Epithelial cell of esophagus (primary cell): ENCODE results near the gene PCDHA11.
"Not testable (repeated sequence)": the region's sequence is repeated elsewhere in the genome, so short reads cannot be mapped to it uniquely, and the experiment has no call there.

Experiments
- DNase-seq: peaks from one replicate; pipeline ENCODE4 v3.0.0; 2010; ENCODE audit warnings: low read depth
- H3K4me3 ChIP-seq: 2 replicates; pipeline ENCODE4 v1.5.1; 2011; ENCODE audit warnings: mild to moderate bottlenecking, low read length, control low read depth
- TF ChIP-seq, protein P1 (sequence below): IDR thresholded peaks from 2 replicates; pipeline ENCODE4 v1.5.1; 2011; ENCODE audit warnings: low read depth, mild to moderate bottlenecking, low read length, control low read depth, inconsistent platforms; ENCODE audit not compliant: insufficient read depth; ENCODE audit errors: missing control alignments

Gene PCDHA11

GRCh38 chr5:140868721-140869554 lies at the start of gene PCDHA11:
Gene PCDHA11, plus strand, starts transcription at chr5:140868957. Its CDS starts 147 bp downstream, at chr5:140869104.
- no peak within 1 kb of the TSS for H3K4me3 ChIP-seq
- peak; percentile 15 for DNase-seq
- TF ChIP-seq, protein P1, sequence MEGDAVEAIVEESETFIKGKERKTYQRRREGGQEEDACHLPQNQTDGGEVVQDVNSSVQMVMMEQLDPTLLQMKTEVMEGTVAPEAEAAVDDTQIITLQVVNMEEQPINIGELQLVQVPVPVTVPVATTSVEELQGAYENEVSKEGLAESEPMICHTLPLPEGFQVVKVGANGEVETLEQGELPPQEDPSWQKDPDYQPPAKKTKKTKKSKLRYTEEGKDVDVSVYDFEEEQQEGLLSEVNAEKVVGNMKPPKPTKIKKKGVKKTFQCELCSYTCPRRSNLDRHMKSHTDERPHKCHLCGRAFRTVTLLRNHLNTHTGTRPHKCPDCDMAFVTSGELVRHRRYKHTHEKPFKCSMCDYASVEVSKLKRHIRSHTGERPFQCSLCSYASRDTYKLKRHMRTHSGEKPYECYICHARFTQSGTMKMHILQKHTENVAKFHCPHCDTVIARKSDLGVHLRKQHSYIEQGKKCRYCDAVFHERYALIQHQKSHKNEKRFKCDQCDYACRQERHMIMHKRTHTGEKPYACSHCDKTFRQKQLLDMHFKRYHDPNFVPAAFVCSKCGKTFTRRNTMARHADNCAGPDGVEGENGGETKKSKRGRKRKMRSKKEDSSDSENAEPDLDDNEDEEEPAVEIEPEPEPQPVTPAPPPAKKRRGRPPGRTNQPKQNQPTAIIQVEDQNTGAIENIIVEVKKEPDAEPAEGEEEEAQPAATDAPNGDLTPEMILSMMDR, result peak; percentile 20

DNA sequence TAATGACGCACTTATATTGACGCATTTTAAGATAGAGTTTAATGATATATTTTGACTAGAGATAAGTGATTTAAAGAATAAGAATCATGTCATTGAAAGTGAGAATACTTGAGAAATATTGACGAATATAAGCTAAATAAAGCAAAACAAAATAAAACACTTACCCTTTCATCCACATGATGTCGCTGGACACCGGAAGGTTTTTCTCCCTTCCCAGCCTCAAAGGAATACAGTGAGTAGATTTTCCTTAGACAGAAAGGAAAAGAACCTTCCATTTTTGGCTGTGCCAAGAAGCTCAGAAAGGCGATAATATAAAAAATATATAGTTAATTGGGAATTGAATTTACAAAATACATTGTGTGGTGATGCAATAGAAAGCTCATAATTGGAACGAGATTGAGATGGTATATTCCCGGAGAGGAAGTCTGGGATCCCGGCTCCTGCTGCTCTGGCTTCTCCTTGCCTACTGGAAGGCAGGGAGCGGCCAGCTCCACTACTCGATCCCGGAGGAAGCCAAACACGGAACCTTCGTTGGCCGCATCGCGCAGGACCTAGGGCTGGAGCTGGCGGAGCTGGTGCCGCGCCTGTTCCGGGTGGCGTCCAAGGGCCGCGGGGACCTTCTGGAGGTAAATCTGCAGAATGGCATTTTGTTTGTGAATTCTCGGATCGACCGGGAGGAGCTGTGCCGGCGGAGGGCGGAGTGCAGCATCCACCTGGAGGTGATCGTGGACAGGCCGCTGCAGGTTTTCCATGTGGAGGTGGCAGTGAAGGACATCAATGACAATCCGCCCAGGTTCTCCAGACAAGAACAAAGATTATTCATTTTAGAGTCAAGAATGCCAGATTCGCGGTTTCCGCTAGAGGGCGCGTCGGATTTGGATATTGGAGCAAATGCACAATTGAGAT lies 47.1 kb upstream of the PCDHA11 start, which contains the start of gene PCDHA5:
Gene PCDHA5, plus strand, starts transcription at position 239 of the 906 bp plus-strand sequence.
- DNase-seq, result peak; percentile 33
- no peak within 1 kb of the TSS for H3K4me3 ChIP-seq
- TF ChIP-seq, protein P1, result peak; percentile 45

DNA sequence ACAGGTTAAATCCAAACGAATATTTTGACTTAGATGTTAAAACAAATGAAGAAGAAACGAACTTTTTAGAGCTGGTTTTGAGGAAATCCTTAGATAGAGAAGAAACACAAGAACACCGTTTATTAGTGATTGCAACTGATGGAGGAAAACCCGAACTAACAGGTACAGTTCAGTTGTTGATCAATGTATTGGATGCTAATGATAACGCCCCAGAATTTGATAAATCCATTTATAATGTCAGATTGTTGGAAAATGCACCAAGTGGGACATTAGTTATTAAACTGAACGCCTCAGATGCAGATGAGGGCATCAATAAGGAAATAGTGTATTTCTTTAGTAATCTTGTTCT lies 46.5 kb upstream of the PCDHA11 start:
- DNase-seq, result no peak
- no peak overlapping the region for H3K4me3 ChIP-seq
- TF ChIP-seq, protein P1, result no peak

- DNase-seq, H3K4me3 ChIP-seq: not testable (repeated sequence)
Observed at GRCh38 chr5:140822969-140823368, 45.8 kb upstream of the PCDHA11 start.

DNA sequence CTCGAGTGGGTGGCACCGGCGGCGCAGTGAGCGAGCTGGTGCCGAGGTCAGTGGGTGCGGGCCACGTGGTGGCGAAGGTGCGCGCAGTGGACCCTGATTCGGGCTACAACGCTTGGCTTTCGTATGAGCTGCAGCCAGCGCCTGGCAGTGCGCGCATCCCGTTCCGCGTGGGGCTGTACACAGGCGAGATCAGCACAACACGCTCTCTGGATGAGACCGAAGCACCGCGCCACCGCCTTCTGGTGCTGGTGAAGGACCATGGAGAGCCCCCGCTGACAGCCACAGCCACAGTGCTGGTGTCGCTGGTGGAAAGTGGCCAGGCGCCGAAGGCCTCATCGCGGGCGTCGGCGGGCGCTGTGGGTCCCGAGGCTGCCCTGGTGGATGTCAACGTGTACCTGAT lies 45.3 kb upstream of the PCDHA11 start:
- H3K4me3 ChIP-seq, result no peak overlapping the region
- DNase-seq, result no peak
- TF ChIP-seq, protein P1, result no peak

DNA sequence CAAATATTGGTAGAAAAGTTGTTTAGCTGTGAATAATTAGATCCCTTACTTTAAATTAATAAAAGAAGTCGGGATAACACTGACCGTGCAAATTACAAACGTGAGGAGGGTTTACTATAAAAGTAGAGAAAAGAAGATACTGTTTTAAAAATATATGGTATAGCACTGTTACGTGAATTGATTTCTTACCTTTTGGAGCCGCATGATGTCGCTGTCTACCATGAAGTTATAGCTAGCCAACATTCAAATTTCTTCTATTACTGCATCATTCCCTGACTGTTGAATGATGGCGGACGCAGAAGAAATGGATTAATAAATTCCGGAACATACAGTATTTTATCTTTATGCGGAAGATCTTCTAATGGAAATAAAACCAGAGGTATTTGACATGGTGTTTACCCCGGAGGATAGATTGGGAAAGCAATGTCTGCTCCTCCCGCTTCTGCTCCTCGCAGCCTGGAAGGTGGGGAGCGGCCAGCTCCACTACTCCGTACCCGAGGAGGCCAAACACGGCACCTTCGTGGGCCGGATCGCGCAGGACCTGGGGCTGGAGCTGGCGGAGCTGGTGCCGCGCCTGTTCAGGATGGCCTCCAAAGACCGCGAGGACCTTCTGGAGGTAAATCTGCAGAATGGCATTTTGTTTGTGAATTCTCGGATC lies 40.9 kb upstream of the PCDHA11 start, which contains the start of gene PCDHA6:
Gene PCDHA6, plus strand, starts transcription at position 257 of the 658 bp plus-strand sequence. Its CDS starts 132 bp downstream, at position 389.
- no peak for DNase-seq
- TF ChIP-seq, protein P1, result peak; percentile 22
- H3K4me3 ChIP-seq, result no peak within 1 kb of the TSS

DNA sequence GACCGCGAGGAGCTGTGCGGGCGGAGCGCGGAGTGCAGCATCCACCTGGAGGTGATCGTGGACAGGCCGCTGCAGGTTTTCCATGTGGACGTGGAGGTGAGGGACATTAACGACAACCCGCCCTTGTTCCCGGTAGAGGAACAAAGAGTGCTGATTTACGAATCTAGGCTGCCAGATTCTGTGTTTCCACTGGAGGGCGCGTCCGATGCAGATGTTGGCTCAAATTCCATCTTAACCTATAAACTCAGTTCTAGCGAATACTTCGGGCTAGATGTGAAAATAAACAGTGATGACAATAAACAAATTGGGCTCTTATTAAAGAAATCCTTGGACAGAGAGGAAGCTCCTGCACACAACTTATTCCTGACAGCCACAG lies 40.4 kb upstream of the PCDHA11 start:
- no peak for DNase-seq
- TF ChIP-seq, protein P1, result no peak
- no peak overlapping the region for H3K4me3 ChIP-seq

DNA sequence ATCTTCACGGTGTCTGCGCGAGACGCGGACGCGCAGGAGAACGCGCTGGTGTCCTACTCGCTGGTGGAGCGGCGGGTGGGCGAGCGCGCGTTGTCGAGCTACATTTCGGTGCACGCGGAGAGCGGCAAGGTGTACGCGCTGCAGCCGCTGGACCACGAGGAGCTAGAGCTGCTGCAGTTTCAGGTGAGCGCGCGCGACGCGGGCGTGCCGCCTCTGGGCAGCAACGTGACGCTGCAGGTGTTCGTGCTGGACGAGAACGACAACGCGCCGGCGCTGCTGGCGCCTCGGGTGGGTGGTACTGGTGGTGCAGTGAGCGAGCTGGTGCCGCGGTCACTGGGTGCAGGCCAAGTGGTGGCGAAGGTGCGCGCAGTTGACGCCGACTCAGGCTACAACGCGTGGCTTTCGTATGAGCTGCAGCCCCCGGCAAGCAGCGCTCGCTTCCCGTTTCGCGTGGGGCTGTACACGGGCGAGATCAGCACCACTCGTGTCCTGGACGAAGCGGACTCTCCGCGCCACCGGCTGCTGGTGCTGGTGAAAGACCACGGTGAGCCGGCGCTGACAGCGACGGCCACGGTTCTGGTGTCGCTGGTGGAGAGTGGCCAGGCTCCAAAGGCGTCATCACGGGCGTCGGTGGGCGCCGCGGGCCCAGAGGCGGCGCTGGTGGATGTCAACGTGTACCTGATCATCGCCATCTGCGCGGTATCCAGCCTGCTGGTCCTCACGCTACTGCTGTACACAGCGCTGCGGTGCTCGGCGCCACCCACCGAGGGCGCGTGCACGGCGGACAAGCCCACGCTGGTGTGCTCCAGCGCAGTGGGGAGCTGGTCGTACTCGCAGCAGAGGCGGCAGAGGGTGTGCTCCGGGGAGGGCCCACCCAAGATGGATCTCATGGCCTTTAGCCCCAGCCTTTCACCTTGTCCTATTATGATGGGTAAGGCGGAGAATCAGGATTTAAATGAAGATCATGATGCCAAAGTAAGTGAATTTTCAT lies 39.0 kb upstream of the PCDHA11 start:
- DNase-seq, H3K4me3 ChIP-seq: not testable (repeated sequence)
